ENCODE measurements around the gene FARS2. TPM values are rescaled to one million over a fixed set of nuclear protein-coding genes. Genes with fewer than 3 reads are reported as not detected.

Gene FARS2
- total RNA-seq, 1 donor from 2014 or later = 23.3 TPM

- H3K4me1 Mint-ChIP-seq = no peaks in the 10 kb centered on the region
- no peak overlapping the region for H3K4me3 Mint-ChIP-seq
- no peaks in the 10 kb centered on the region for H3K27me3 Mint-ChIP-seq (ENCODE audit: low read depth)
- H3K36me3 Mint-ChIP-seq (ENCODE audit: low read depth) = peaks cover 4% of the 10 kb centered on the region
- H3K27ac Mint-ChIP-seq (ENCODE audit: unreplicated experiment) = no peak overlapping the region
- no peak for TF ChIP-seq CTCF (conservative IDR thresholded peaks at IDR 0.05)
- peaks cover 4% of the 10 kb centered on the region for H3K9me3 Mint-ChIP-seq
- no peak for DNase-seq (ENCODE audit: low read depth, low spot score)
Measured at GRCh38 chr6:5589422-5590141, 328.3 kb downstream of the FARS2 start.

GRCh38 chr6:5590187-5590586, 328.9 kb downstream of the FARS2 start:
- no peak for DNase-seq (ENCODE audit: low read depth, low spot score)
- no peaks in the 10 kb centered on the region for H3K4me1 Mint-ChIP-seq
- H3K36me3 Mint-ChIP-seq (ENCODE audit: low read depth) = peaks cover 4% of the 10 kb centered on the region
- H3K27ac Mint-ChIP-seq (ENCODE audit: unreplicated experiment) = no peak overlapping the region
- no peak overlapping the region for H3K4me3 Mint-ChIP-seq
- no peaks in the 10 kb centered on the region for H3K27me3 Mint-ChIP-seq (ENCODE audit: low read depth)
- peaks cover 4% of the 10 kb centered on the region for H3K9me3 Mint-ChIP-seq
- no peak for TF ChIP-seq CTCF (conservative IDR thresholded peaks at IDR 0.05)

- Mint-ChIP-seq H3K27me3 (ENCODE audit: low read depth) (no peaks in the 10 kb centered on the region), H3K4me1 (no peaks in the 10 kb centered on the region), H3K4me3 (no peak overlapping the region), H3K27ac (ENCODE audit: unreplicated experiment) (no peak overlapping the region), H3K36me3 (ENCODE audit: low read depth) (no peaks in the 10 kb centered on the region), H3K9me3 (no peaks in the 10 kb centered on the region)
- TF ChIP-seq CTCF (conservative IDR thresholded peaks at IDR 0.05) = no peak
- DNase-seq (ENCODE audit: low read depth, low spot score) = no peak
Measured at GRCh38 chr6:5592886-5593519, 331.7 kb downstream of the FARS2 start.

GRCh38 chr6:5595184-5595583, 333.9 kb downstream of the FARS2 start:
- DNase-seq (ENCODE audit: low read depth, low spot score) = no peak
- Mint-ChIP-seq H3K27ac (ENCODE audit: unreplicated experiment) (no peak overlapping the region), H3K9me3 (no peaks in the 10 kb centered on the region), H3K4me3 (no peak overlapping the region), H3K36me3 (ENCODE audit: low read depth) (no peaks in the 10 kb centered on the region), H3K27me3 (ENCODE audit: low read depth) (no peaks in the 10 kb centered on the region), H3K4me1 (no peaks in the 10 kb centered on the region)
- TF ChIP-seq CTCF (conservative IDR thresholded peaks at IDR 0.05) = no peak

GRCh38 chr6:5597413-5597812, 336.1 kb downstream of the FARS2 start:
- no peak for TF ChIP-seq CTCF (conservative IDR thresholded peaks at IDR 0.05)
- Mint-ChIP-seq H3K27ac (ENCODE audit: unreplicated experiment) (no peak overlapping the region), H3K27me3 (ENCODE audit: low read depth) (no peaks in the 10 kb centered on the region), H3K4me1 (no peaks in the 10 kb centered on the region), H3K4me3 (no peak overlapping the region), H3K9me3 (no peaks in the 10 kb centered on the region), H3K36me3 (ENCODE audit: low read depth) (no peaks in the 10 kb centered on the region)
- no peak for DNase-seq (ENCODE audit: low read depth, low spot score)

All from neural crest cell (in vitro differentiated cells).